ENCODE results near the gene IFNGR1. TPM values are rescaled to one million over a fixed set of nuclear protein-coding genes. Genes with fewer than 3 reads are reported as not detected.
A peak's percentile ranks its signal among the peaks of the same experiment; 100 is the strongest.
"Not testable (repeated sequence)": the region's sequence is repeated elsewhere in the genome, so short reads cannot be mapped to it uniquely, and the experiment has no call there.

IFNGR1 gene
- total RNA-seq, result 112 TPM

- DNase-seq, result peak; percentile 91
Measured at GRCh38 chr6:137218917-137219663, at the start of gene IFNGR1. IFNGR1 (minus strand) TSS chr6:137219385; CDS start chr6:137219327, 58 bp downstream.

GRCh38 chr6:137268911-137269310 lies 49.7 kb upstream of the IFNGR1 start:
- DNase-seq, result no peak

GRCh38 chr6:137266309-137266586 lies 47.1 kb upstream of the IFNGR1 start:
- DNase-seq, result no peak

GRCh38 chr6:137265561-137266308 lies 46.5 kb upstream of the IFNGR1 start:
- peak; percentile 23 for DNase-seq

- DNase-seq, result no peak
Measured at GRCh38 chr6:137264311-137265075, 45.3 kb upstream of the IFNGR1 start.

GRCh38 chr6:137261761-137262160 lies 42.6 kb upstream of the IFNGR1 start:
- no peak for DNase-seq

GRCh38 chr6:137261361-137261760 lies 42.2 kb upstream of the IFNGR1 start:
- DNase-seq, result peak; percentile 20

- no peak for DNase-seq
Measured at GRCh38 chr6:137260217-137260616, 41.0 kb upstream of the IFNGR1 start.

GRCh38 chr6:137259349-137259748 lies 40.2 kb upstream of the IFNGR1 start:
- DNase-seq, result no peak

- DNase-seq, result no peak
Measured at GRCh38 chr6:137258170-137258569, 39.0 kb upstream of the IFNGR1 start.

- no peak for DNase-seq
Measured at GRCh38 chr6:137256350-137257103, 37.3 kb upstream of the IFNGR1 start.

- DNase-seq, result no peak
Measured at GRCh38 chr6:137254966-137255365, 35.8 kb upstream of the IFNGR1 start.

- DNase-seq, result not testable (repeated sequence)
Measured at GRCh38 chr6:137254430-137254829, 35.2 kb upstream of the IFNGR1 start.

GRCh38 chr6:137248702-137249101 lies 29.5 kb upstream of the IFNGR1 start:
- DNase-seq, result no peak

GRCh38 chr6:137247724-137248123 lies 28.5 kb upstream of the IFNGR1 start:
- no peak for DNase-seq

- DNase-seq, result no peak
Measured at GRCh38 chr6:137246791-137247202, 27.6 kb upstream of the IFNGR1 start.

- DNase-seq, result no peak
Measured at GRCh38 chr6:137246164-137246563, 27.0 kb upstream of the IFNGR1 start.

- no peak for DNase-seq
Measured at GRCh38 chr6:137241481-137242038, 22.4 kb upstream of the IFNGR1 start.

- DNase-seq, result no peak
Measured at GRCh38 chr6:137240168-137240567, 21.0 kb upstream of the IFNGR1 start.

GRCh38 chr6:137237413-137238170 lies 18.4 kb upstream of the IFNGR1 start:
- no peak for DNase-seq

All from skin of body (tissue), 2 donors.